Mucosa of rectum (tissue), 2 donors: Measurements from ENCODE around the gene MVB12B.
A peak's percentile ranks its signal among the peaks of the same experiment; 100 is the strongest.

Source experiments
- H3K27ac ChIP-seq, 2 donors: one replicate each; pipeline ENCODE4 v1.7.0; 2013; ENCODE audit warnings: inconsistent platforms in 2 of 2, low read depth in 2 of 2, low read length in 2 of 2
- H3K27me3 ChIP-seq, 2 donors: one replicate each; pipeline ENCODE4 v1.7.0; 2013; ENCODE audit warnings: low read length in 2 of 2; ENCODE audit not compliant: control insufficient read depth in 2 of 2, insufficient read depth in 2 of 2
- H3K36me3 ChIP-seq, 2 donors: one replicate each; pipeline ENCODE4 v1.7.0; 2013; ENCODE audit warnings: low read length in 2 of 2; ENCODE audit not compliant: control insufficient read depth in 2 of 2, insufficient read depth in 2 of 2
- H3K4me1 ChIP-seq, 2 donors: one replicate each; pipeline ENCODE4 v1.7.0; 2013; ENCODE audit warnings: low read length in 2 of 2, mild to moderate bottlenecking in 1 of 2; ENCODE audit not compliant: control insufficient read depth in 2 of 2, insufficient read depth in 2 of 2
- H3K4me3 ChIP-seq, 2 donors: one replicate each; pipeline ENCODE4 v1.7.0; 2013; ENCODE audit warnings: low read length in 2 of 2
- H3K9ac ChIP-seq, 2 donors: one replicate each; pipeline ENCODE4 v1.7.0; 2013; ENCODE audit warnings: low read length in 2 of 2, low read depth in 1 of 2, mild to moderate bottlenecking in 1 of 2
- H3K9me3 ChIP-seq, 2 donors: one replicate each; pipeline ENCODE4 v1.7.0; 2013; ENCODE audit warnings: low read length in 2 of 2; ENCODE audit not compliant: control insufficient read depth in 2 of 2
- donor health status: healthy.
- donor health status: Normal muscosa, but diverticular disease.

MVB12B gene

GRCh38 chr9:126318858-126319257, 7.8 kb upstream of the MVB12B start:
- Histone ChIP-seq H3K27me3 (no peaks in the 10 kb centered on the region), H3K4me1 (no peaks in the 10 kb centered on the region), H3K9ac (no peak overlapping the region), H3K4me3 (no peak overlapping the region), H3K27ac (no peak overlapping the region), H3K36me3 (no peaks in the 10 kb centered on the region), H3K9me3 (no peaks in the 10 kb centered on the region)

GRCh38 chr9:126319671-126320070, 7.0 kb upstream of the MVB12B start:
- no peak overlapping the region for H3K27ac ChIP-seq
- H3K9ac ChIP-seq: no peak overlapping the region
- no peaks in the 10 kb centered on the region for H3K27me3 ChIP-seq
- no peaks in the 10 kb centered on the region for H3K4me1 ChIP-seq
- H3K4me3 ChIP-seq: no peak overlapping the region
- H3K36me3 ChIP-seq: no peaks in the 10 kb centered on the region
- no peaks in the 10 kb centered on the region for H3K9me3 ChIP-seq

DNA sequence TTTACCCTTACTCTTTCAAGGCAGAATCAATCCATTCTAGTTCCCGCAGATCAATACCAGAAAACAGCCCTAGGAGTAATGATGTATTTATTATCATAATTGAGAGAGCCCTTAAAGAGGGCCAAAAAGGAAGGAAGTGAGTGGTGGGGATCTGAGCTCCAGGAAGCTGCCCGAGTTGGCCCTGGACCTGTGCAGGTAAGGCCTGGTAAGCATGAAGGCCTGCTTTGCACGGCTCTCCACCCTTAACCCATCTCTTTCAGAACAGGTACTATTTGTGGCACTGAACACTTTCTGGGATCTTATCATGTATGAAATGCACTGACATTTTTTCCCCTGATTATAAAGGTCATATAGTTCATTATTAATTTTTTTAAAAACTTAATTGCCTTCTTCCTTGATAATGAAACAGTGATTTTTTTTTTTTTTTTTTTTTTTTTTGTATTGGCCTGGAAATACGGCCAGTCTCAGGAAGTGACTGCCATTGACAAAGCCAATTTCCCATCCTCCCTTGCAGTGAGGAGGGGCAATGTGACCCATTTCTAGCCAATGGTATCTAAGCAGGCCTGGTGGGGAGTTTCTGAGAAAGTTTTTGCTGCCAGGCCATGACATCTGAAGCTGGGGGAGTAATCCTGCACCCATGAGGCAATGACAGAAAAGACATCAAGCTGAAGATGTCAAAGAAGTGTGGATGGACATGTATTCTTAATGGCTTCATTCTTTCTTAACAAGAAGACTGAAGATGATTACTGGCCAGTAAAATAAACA, 6.3 kb upstream of the MVB12B start:
- no peaks in the 10 kb centered on the region for H3K27me3 ChIP-seq
- H3K9ac ChIP-seq: no peak overlapping the region
- no peaks in the 10 kb centered on the region for H3K4me1 ChIP-seq
- no peak overlapping the region for H3K4me3 ChIP-seq
- no peaks in the 10 kb centered on the region for H3K36me3 ChIP-seq
- H3K27ac ChIP-seq: no peak overlapping the region
- H3K9me3 ChIP-seq: no peaks in the 10 kb centered on the region

DNA sequence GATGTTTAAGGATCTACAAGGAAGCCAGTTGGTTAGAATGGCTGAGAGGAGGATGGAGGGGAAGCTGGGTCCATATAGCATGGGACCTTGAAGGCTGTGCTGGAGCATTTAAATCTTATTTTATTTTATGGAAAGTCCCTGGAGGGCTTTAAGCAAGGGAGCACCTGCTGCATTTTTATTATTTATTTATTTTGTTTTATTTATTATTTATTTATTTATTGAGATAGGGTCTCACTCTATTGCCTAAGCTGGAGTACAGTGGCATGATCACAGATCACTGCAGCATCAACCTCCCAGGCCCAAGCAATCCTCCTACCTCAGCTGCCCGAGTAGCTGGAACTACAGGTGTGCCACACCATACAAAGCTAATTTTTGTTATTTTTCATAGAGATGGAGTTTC, 4.9 kb upstream of the MVB12B start:
- Histone ChIP-seq H3K27me3 (no peaks in the 10 kb centered on the region), H3K4me1 (peaks cover 3% of the 10 kb centered on the region in 2 donors), H3K36me3 (no peaks in the 10 kb centered on the region), H3K9ac (no peak overlapping the region), H3K27ac (no peak overlapping the region), H3K4me3 (no peak overlapping the region), H3K9me3 (no peaks in the 10 kb centered on the region)

DNA sequence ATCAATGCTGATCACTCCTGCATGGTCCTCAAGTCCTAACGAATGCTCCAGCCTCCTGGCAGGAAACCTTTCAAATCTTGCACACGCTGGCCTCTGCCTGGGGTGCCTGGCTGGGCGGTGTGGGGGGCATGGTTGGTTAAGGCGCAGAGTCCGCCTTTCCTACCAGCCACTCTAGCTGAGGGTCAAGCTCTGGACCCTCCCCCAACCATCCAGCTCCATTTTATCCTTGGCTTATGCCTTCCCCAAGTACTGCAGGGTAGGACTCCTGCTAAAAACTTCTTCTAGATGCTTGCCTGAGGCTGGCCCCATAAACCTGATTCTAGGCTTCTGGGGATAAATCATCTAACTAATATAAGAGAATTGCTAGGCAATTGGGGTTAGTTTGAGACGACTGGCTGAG, 808 bp upstream of the MVB12B start:
- Histone ChIP-seq H3K4me1 (peaks cover 12 to 14% of the 10 kb centered on the region in 2 donors), H3K4me3 (peak overlapping the region; percentile 62 to 66), H3K27me3 (no peaks in the 10 kb centered on the region), H3K9me3 (no peaks in the 10 kb centered on the region), H3K36me3 (no peaks in the 10 kb centered on the region), H3K27ac (peak overlapping the region; percentile 60 to 70), H3K9ac (peak overlapping the region; percentile 60 to 75)

GRCh38 chr9:126327006-126327713, 531 bp downstream of the MVB12B start:
- Histone ChIP-seq H3K27ac (peak overlapping the region; percentile 27 to 70), H3K4me3 (peak overlapping the region; percentile 81 to 84), H3K9ac (peak overlapping the region; percentile 71 to 81)

GRCh38 chr9:126327714-126328185, 1.1 kb downstream of the MVB12B start:
- H3K9me3 ChIP-seq: no peaks in the 10 kb centered on the region
- peak overlapping the region; percentile 81 to 84 for H3K4me3 ChIP-seq
- H3K36me3 ChIP-seq: no peaks in the 10 kb centered on the region
- H3K4me1 ChIP-seq: peaks cover 12 to 14% of the 10 kb centered on the region in 2 donors
- H3K27me3 ChIP-seq: no peaks in the 10 kb centered on the region
- peak overlapping the region; percentile 27 to 70 for H3K27ac ChIP-seq
- peak overlapping the region; percentile 71 to 81 for H3K9ac ChIP-seq

More at GRCh38 chr9:126327006-126327713, 531 bp downstream of the MVB12B start:
- Histone ChIP-seq H3K27me3 (no peaks in the 10 kb centered on the region), H3K9me3 (no peaks in the 10 kb centered on the region), H3K4me1 (peaks cover 12 to 14% of the 10 kb centered on the region in 2 donors), H3K36me3 (no peaks in the 10 kb centered on the region)

GRCh38 chr9:126328407-126328806, 1.8 kb downstream of the MVB12B start:
- Histone ChIP-seq H3K27ac (peak overlapping the region; percentile 7 to 70), H3K4me1 (peaks cover 12 to 14% of the 10 kb centered on the region in 2 donors)

GRCh38 chr9:126329476-126330275, 3.0 kb downstream of the MVB12B start:
- H3K9me3 ChIP-seq: no peaks in the 10 kb centered on the region
- H3K4me3 ChIP-seq: no peak overlapping the region
- no peaks in the 10 kb centered on the region for H3K36me3 ChIP-seq
- peaks cover 12 to 18% of the 10 kb centered on the region in 2 donors for H3K4me1 ChIP-seq
- no peak overlapping the region for H3K9ac ChIP-seq
- H3K27ac ChIP-seq: no peak overlapping the region
- H3K27me3 ChIP-seq: no peaks in the 10 kb centered on the region

More at GRCh38 chr9:126328407-126328806, 1.8 kb downstream of the MVB12B start:
- H3K27me3 ChIP-seq: no peaks in the 10 kb centered on the region
- H3K36me3 ChIP-seq: no peaks in the 10 kb centered on the region
- H3K9ac ChIP-seq: no peak overlapping the region
- no peaks in the 10 kb centered on the region for H3K9me3 ChIP-seq
- peak overlapping the region in 1 of 2 donors; percentile 81 for H3K4me3 ChIP-seq
